ENCODE results near the gene IL12RB1.

The IL12RB1 gene

GRCh38 chr19:18085702-18086457, 854 bp downstream of the IL12RB1 start:
- TF ChIP-seq CTCF (IDR thresholded peaks at IDR 0.05; ENCODE audit: low read depth, low read length): no peak
- no peak overlapping the region for H3K4me3 ChIP-seq (ENCODE audit: low read depth, low read length)

DNA sequence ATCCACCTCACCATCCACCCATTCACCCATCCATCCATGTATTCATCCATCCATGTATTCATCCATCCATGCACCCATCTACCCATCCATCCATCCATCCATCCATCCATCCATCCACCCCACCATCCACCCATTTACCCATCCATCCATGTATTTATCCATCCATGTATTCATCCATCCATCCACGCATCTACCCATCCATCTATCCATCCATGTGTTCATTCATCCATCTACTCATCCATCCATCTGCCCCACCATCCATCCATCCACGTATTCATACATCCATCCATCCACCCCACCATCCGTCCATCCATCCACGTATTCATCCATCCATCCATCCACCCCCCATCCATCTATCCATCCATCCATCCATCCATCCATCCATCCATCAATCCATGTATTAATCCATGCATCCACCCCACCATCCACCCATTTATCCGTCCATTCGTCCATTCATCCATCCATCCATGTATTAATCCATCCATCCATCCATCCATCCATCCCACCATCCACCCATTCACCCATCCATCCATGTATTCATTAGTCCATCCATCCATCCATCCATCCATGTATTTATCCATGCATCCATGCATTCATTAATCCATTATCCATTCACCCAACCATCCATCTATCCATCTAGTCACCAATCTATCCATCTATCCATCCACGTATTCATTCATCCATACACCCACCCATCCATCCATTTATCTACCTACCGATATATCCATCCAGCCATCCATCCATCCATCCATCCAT, 2.6 kb downstream of the IL12RB1 start:
- no peak overlapping the region for H3K4me3 ChIP-seq (ENCODE audit: low read depth, low read length)
- no peak for TF ChIP-seq CTCF (IDR thresholded peaks at IDR 0.05; ENCODE audit: low read depth, low read length)

DNA sequence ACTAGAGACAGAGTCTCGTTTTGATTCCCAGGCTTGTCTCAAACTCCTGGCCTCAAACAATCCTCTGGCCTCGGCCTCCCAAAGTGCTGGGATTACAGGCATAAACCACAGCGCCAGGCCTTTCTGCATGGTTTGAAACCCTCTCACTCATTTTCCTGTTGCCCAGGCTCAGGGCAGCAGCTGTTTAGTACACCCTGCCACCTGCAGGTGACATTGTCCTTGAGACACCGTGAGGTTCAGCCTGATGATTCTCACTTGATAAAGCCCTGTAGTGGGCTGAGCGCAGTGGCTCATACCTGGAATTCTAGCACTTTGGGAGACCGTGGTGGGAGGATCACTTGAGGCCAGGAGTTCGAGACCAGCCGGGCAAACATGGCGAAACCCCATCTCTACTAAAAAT, 12.5 kb downstream of the IL12RB1 start:
- H3K4me3 ChIP-seq (ENCODE audit: low read depth, low read length): no peak overlapping the region
- TF ChIP-seq CTCF (IDR thresholded peaks at IDR 0.05; ENCODE audit: low read depth, low read length): no peak

GRCh38 chr19:18073197-18073596, 13.5 kb downstream of the IL12RB1 start:
- H3K4me3 ChIP-seq (ENCODE audit: low read depth, low read length): no peak overlapping the region
- no peak for TF ChIP-seq CTCF (IDR thresholded peaks at IDR 0.05; ENCODE audit: low read depth, low read length)

DNA sequence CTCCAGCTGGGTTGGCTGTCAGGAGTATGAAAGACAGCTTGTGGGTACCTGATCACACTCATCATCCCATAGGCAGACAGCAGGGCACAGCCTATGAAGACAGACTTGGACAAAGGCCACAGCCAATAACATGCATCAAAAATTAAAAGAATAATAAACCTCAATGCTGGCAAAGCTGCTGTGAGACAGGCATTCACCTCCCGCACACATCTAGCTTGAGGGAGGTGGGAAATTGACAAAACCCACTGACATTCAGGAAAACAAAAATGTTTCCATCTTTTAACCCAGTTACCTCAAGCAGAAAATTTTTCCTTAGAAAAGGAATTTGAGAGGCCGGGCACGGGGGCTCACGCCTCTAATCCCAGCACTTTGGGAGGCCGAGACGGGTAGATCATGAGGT, 14.4 kb downstream of the IL12RB1 start:
- TF ChIP-seq CTCF (IDR thresholded peaks at IDR 0.05; ENCODE audit: low read depth, low read length): no peak
- no peak overlapping the region for H3K4me3 ChIP-seq (ENCODE audit: low read depth, low read length)

DNA sequence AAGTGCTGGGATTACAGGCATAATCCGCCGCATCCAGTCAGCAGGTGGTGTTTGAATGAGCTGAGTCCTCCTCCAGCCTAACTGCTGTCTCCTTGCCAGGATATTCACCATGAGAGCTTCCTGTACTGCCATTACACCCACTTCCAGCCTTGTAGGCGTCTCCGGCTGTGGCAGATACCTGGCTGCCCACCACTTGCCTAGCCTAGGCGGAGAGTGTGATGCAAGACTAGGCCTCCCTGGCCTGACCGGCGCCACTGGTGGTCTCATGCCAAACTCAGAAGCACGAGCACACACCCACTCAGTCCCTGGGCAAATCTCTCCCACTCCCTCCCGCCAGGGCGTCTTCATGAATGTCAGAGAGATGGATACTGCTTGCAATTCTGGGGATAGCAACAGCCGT, 16.6 kb downstream of the IL12RB1 start:
- TF ChIP-seq CTCF (IDR thresholded peaks at IDR 0.05; ENCODE audit: low read depth, low read length): no peak
- no peak overlapping the region for H3K4me3 ChIP-seq (ENCODE audit: low read depth, low read length)

GRCh38 chr19:18069383-18069782, 17.4 kb downstream of the IL12RB1 start:
- TF ChIP-seq CTCF (IDR thresholded peaks at IDR 0.05; ENCODE audit: low read depth, low read length): no peak
- H3K4me3 ChIP-seq (ENCODE audit: low read depth, low read length): no peak overlapping the region

Data from WI38 (cell line).